SK-N-SH treated with all-trans-retinoic acid at 6 μM for 48 hours (cell line): ENCODE data around the gene CNN2.

Experiments used
- ATAC-seq: fragments of 200-7000 bp; cut with Tn5 transposase; 3 replicates; pipeline ENCODE4 v1.9.1; 2020; ENCODE audit warnings: mild to moderate bottlenecking, moderate library complexity
- ARNTL ChIP-seq: fragments of 450-650 bp; formaldehyde crosslinking; IDR thresholded peaks from 2 replicates; pipeline ENCODE4 v1.5.0; 2020; ENCODE audit warnings: low read depth, mild to moderate bottlenecking, moderate library complexity, borderline replicate concordance
- CREB5 ChIP-seq: fragments of 250-450 bp; sonication (Bioruptor Pico); IDR thresholded peaks from 2 replicates; pipeline ENCODE4 v1.5.1; 2020; ENCODE audit warnings: low read depth, mild to moderate bottlenecking, moderate library complexity
- CSDC2 ChIP-seq: fragments of 250-450 bp; sonication (Bioruptor Pico); IDR thresholded peaks from 2 replicates; pipeline ENCODE4 v1.5.0; 2020; ENCODE audit warnings: mild to moderate bottlenecking, moderate library complexity
- CSRNP3 ChIP-seq: fragments of 250-450 bp; sonication (Bioruptor Pico); IDR thresholded peaks from 2 replicates; pipeline ENCODE4 v1.5.1; 2021; ENCODE audit warnings: mild to moderate bottlenecking, moderate library complexity
- ESRRG ChIP-seq: fragments of 250-450 bp; sonication (Bioruptor Pico); IDR thresholded peaks from 2 replicates; pipeline ENCODE4 v1.6.1; 2021; ENCODE audit warnings: mild to moderate bottlenecking
- GLIS3 ChIP-seq: fragments of 250-450 bp; sonication (Bioruptor Pico); IDR thresholded peaks from 2 replicates; pipeline ENCODE4 v1.5.0; 2020; ENCODE audit warnings: mild to moderate bottlenecking, moderate library complexity
- ISL1 ChIP-seq: fragments of 250-450 bp; sonication (Bioruptor Pico); IDR thresholded peaks from 2 replicates; pipeline ENCODE4 v2.1.2; 2022; ENCODE audit warnings: mild to moderate bottlenecking, moderate library complexity
- OSR1 ChIP-seq: fragments of 250-450 bp; sonication (Bioruptor Pico); IDR thresholded peaks from 2 replicates; pipeline ENCODE4 v1.8.0; 2022; ENCODE audit warnings: moderate library complexity, mild to moderate bottlenecking, inconsistent platforms
- PATZ1 ChIP-seq: fragments of 250-450 bp; sonication (Bioruptor Pico); IDR thresholded peaks from 2 replicates; pipeline ENCODE4 v1.8.0; 2020; ENCODE audit warnings: mild to moderate bottlenecking, moderate library complexity, borderline replicate concordance
- POU6F1 ChIP-seq: fragments of 250-450 bp; sonication (Bioruptor Pico); IDR thresholded peaks from 2 replicates; pipeline ENCODE4 v1.8.0; 2021; ENCODE audit warnings: low read depth, mild to moderate bottlenecking, moderate library complexity, borderline replicate concordance
- PPARA ChIP-seq: fragments of 250-450 bp; sonication (Bioruptor Pico); IDR thresholded peaks from 2 replicates; pipeline ENCODE4 v1.5.0; 2020; ENCODE audit warnings: mild to moderate bottlenecking, borderline replicate concordance
- RARB ChIP-seq: fragments of 250-450 bp; sonication (Bioruptor Pico); IDR thresholded peaks from 2 replicates; pipeline ENCODE4 v1.8.0; 2021; ENCODE audit warnings: mild to moderate bottlenecking, moderate library complexity
- SNAI2 ChIP-seq: fragments of 250-450 bp; sonication (Bioruptor Pico); IDR thresholded peaks from 2 replicates; pipeline ENCODE4 v1.5.0; 2020; ENCODE audit warnings: mild to moderate bottlenecking, moderate library complexity
- TCF4 ChIP-seq: fragments of 250-450 bp; sonication (Bioruptor Pico); IDR thresholded peaks from 2 replicates; pipeline ENCODE4 v1.8.0; 2021; ENCODE audit warnings: mild to moderate bottlenecking, moderate library complexity, borderline replicate concordance
- TOX ChIP-seq: fragments of 250-450 bp; sonication (Bioruptor Pico); IDR thresholded peaks from 2 replicates; pipeline ENCODE4 v1.8.0; 2021; ENCODE audit warnings: mild to moderate bottlenecking, moderate library complexity, borderline replicate concordance
- ZC3H10 ChIP-seq: fragments of 250-450 bp; sonication (Bioruptor Pico); IDR thresholded peaks from 2 replicates; pipeline ENCODE4 v1.5.1; 2021; ENCODE audit warnings: mild to moderate bottlenecking, moderate library complexity
- ZFP30 ChIP-seq: fragments of 450-650 bp; formaldehyde crosslinking; IDR thresholded peaks from 2 replicates; pipeline ENCODE4 v1.5.0; 2022; ENCODE audit warnings: mild to moderate bottlenecking, moderate library complexity
- ZNF565 ChIP-seq: fragments of 450-650 bp; formaldehyde crosslinking; conservative IDR thresholded peaks from 2 replicates; pipeline ENCODE4 v1.5.0; 2020; ENCODE audit warnings: low read depth, mild to moderate bottlenecking, moderate library complexity
- ZNF70 ChIP-seq: fragments of 450-650 bp; formaldehyde crosslinking; IDR thresholded peaks from 2 replicates; pipeline ENCODE4 v1.5.0; 2020; ENCODE audit warnings: mild to moderate bottlenecking, moderate library complexity

The CNN2 gene

GRCh38 chr19:1046117-1046626 is 19.8 kb downstream of the CNN2 start:
- no peak for TF ChIP-seq ESRRG
- no peak for TF ChIP-seq RARB
- TF ChIP-seq SNAI2 (CRISPR knock-in tag): no peak
- TF ChIP-seq CSDC2 (CRISPR knock-in tag): no peak
- no peak for TF ChIP-seq CSRNP3 (CRISPR knock-in tag)
- TF ChIP-seq GLIS3 (CRISPR knock-in tag): no peak
- TF ChIP-seq OSR1 (CRISPR knock-in tag): no peak
- TF ChIP-seq TCF4 (CRISPR knock-in tag): no peak
- TF ChIP-seq ZFP30 (CRISPR knock-in tag): no peak
- TF ChIP-seq PPARA: no peak
- TF ChIP-seq CREB5: no peak
- TF ChIP-seq POU6F1 (CRISPR knock-in tag): no peak
- TF ChIP-seq ZNF70: no peak
- ATAC-seq: no peak

- no peak for ATAC-seq
- TF ChIP-seq ZNF70: no peak
- TF ChIP-seq OSR1 (CRISPR knock-in tag): no peak
- TF ChIP-seq GLIS3 (CRISPR knock-in tag): no peak
- TF ChIP-seq ARNTL: no peak
- no peak for TF ChIP-seq ZFP30 (CRISPR knock-in tag)
- no peak for TF ChIP-seq CSDC2 (CRISPR knock-in tag)
- TF ChIP-seq, all 23 proteins: peak for 0
Measured at GRCh38 chr19:1046836-1047695, 20.7 kb downstream of the CNN2 start.

- no peak for ATAC-seq
- TF ChIP-seq CSDC2 (CRISPR knock-in tag) (no peak), RARB (no peak)
- TF ChIP-seq, all 23 proteins: peak for 0
Measured at GRCh38 chr19:1047696-1048147, 21.3 kb downstream of the CNN2 start.

- TF ChIP-seq ZNF70 (no peak), GLIS3 (CRISPR knock-in tag) (no peak), ZNF565 (CRISPR knock-in tag) (no peak), CSDC2 (CRISPR knock-in tag) (no peak), CSRNP3 (CRISPR knock-in tag) (no peak), ISL1 (CRISPR knock-in tag) (no peak), POU6F1 (CRISPR knock-in tag) (no peak)
- TF ChIP-seq, all 23 proteins: peak for 0
- no peak for ATAC-seq
Measured at GRCh38 chr19:1049106-1049505, 22.7 kb downstream of the CNN2 start.

GRCh38 chr19:1049800-1050199 is 23.4 kb downstream of the CNN2 start:
- TF ChIP-seq ISL1 (CRISPR knock-in tag): no peak
- TF ChIP-seq ZNF70: no peak
- TF ChIP-seq PATZ1 (CRISPR knock-in tag): no peak
- TF ChIP-seq TOX (CRISPR knock-in tag): no peak
- no peak for TF ChIP-seq ESRRG
- TF ChIP-seq ZC3H10 (CRISPR knock-in tag): no peak
- no peak for TF ChIP-seq ZFP30 (CRISPR knock-in tag)
- TF ChIP-seq OSR1 (CRISPR knock-in tag): no peak
- no peak for TF ChIP-seq ARNTL
- TF ChIP-seq, all 23 proteins: peak for 0
- no peak for ATAC-seq
